Aorta (tissue), 5 donors: ENCODE measurements around the gene KIF23. TPM values are rescaled to one million over a fixed set of nuclear protein-coding genes. Genes with fewer than 3 reads are reported as not detected.
A peak's percentile ranks its signal among the peaks of the same experiment; 100 is the strongest.

Source experiments
- ATAC-seq: fragments of 200-7000 bp; cut with Tn5 transposase; one replicate; pipeline ENCODE4 v1.9.1; 2022; ENCODE audit warnings: moderate library complexity; ENCODE audit not compliant: low FRiP score
- DNase-seq, 2 donors: peaks; one replicate each; pipeline ENCODE4 v3.0.0-alpha.2; 2020
- H3K27ac ChIP-seq, 2 donors: one replicate each; pipeline ENCODE4 v1.5.1; 2013; ENCODE audit warnings: low read length in 2 of 2, mild to moderate bottlenecking in 2 of 2, moderate library complexity in 2 of 2, control low read depth in 1 of 2, inconsistent platforms in 1 of 2, low read depth in 1 of 2
- H3K27me3 ChIP-seq, 2 donors: one replicate each; pipeline ENCODE4 v1.6.1; 2013; ENCODE audit warnings: control low read depth in 1 of 2, low read length in 1 of 2, mild to moderate bottlenecking in 1 of 2, moderate library complexity in 1 of 2; ENCODE audit not compliant: insufficient read depth in 2 of 2, control insufficient read depth in 1 of 2
- H3K36me3 ChIP-seq, 2 donors: one replicate each; pipeline ENCODE4 v1.6.1; 2013; ENCODE audit warnings: control low read depth in 1 of 2, low read length in 1 of 2, mild to moderate bottlenecking in 1 of 2; ENCODE audit not compliant: insufficient read depth in 2 of 2, control insufficient read depth in 1 of 2
- H3K4me1 ChIP-seq, 2 donors: one replicate each; pipeline ENCODE4 v1.6.1; 2013; ENCODE audit warnings: low read length in 2 of 2, control low read depth in 1 of 2, mild to moderate bottlenecking in 1 of 2, moderate library complexity in 1 of 2; ENCODE audit not compliant: insufficient read depth in 2 of 2, control insufficient read depth in 1 of 2
- H3K4me3 ChIP-seq, 2 donors: one replicate each; pipeline ENCODE4 v1.5.1; 2013; ENCODE audit warnings: low read length in 2 of 2, control low read depth in 1 of 2, mild to moderate bottlenecking in 1 of 2
- H3K9me3 ChIP-seq: one replicate; pipeline ENCODE4 v1.6.1; 2013; ENCODE audit warnings: mild to moderate bottlenecking, low read length; ENCODE audit not compliant: control insufficient read depth
- WGBS, 2 donors: extraction: QIAGEN DNeasy Blood & Tissue Kit; methylation state at CpG; one replicate each; pipeline ENCODE4 v1.1.7; 2013; 5-methylcytosine and 5-hydroxymethylcytosine counted together
- intact Hi-C, 2 donors: fragments of 100-400 bp; cut with DNase I; formaldehyde crosslinking; loops; one replicate each; pipeline versions ENCODE4 v1.14.2 to v1.15.0; 2022
- polyA plus RNA-seq, 2 donors: library from polyadenylated mRNA; stranded (reverse); fragments of 200-250 nt; gene quantifications; one replicate each; pipeline ENCODE4 v1.2.3, GENCODE V29; 2013
- total RNA-seq, 2 donors: library from RNA; stranded (reverse); fragmentation: NEBNext Ultra II Directional; extraction: Animal tissue kit (Norgen Biotek cat#: 25700); gene quantifications; one replicate each; pipeline ENCODE4 v1.2.1, GENCODE V29; 2021
- donor health status: healthy with polysubstance abuse.
- donor health status: Bipolar disorder and iron deficiency.
- donor health status: DM: no; HTN: no; CAD: no.
- donor health status: DM: no; HTN: no; CAD: no.
- donor health status: DM: yes; HTN: yes; CAD: no.

Gene KIF23
- total and polyA plus RNA-seq, 4 donors: 2.8 to 5.8 (median 4.1) TPM

GRCh38 chr15:69391046-69391757 is 22.9 kb upstream of the KIF23 start:
- intact Hi-C loops: loop anchor here (5.0 to 10.0 kb wide), 2 partner anchors 226 to 334 kb away; partner anchors contain the start of gene GLCE (in 1 of the 2)

GRCh38 chr15:69392352-69392751 is 21.8 kb upstream of the KIF23 start:
- no peaks in the 10 kb centered on the region for H3K36me3 ChIP-seq
- no peak for ATAC-seq
- no peak overlapping the region for H3K4me3 ChIP-seq
- DNase-seq: no peak
- WGBS, 2 donors: 63 to 69% methylated on average over 4 of the region's 4 CpGs
- intact Hi-C loops: loop anchor here (5.0 to 10.0 kb wide), 2 partner anchors 228 to 335 kb away; partner anchors contain the start of gene GLCE (in 1 of the 2)
- no peaks in the 10 kb centered on the region for H3K4me1 ChIP-seq
- H3K9me3 ChIP-seq: no peaks in the 10 kb centered on the region
- H3K27ac ChIP-seq: no peak overlapping the region
- no peaks in the 10 kb centered on the region for H3K27me3 ChIP-seq

More at GRCh38 chr15:69391046-69391757, 22.9 kb upstream of the KIF23 start:
- ATAC-seq (no peak), DNase-seq (no peak)
- Histone ChIP-seq H3K36me3 (no peaks in the 10 kb centered on the region), H3K27me3 (no peaks in the 10 kb centered on the region), H3K4me1 (no peaks in the 10 kb centered on the region), H3K9me3 (no peaks in the 10 kb centered on the region), H3K4me3 (no peak overlapping the region), H3K27ac (no peak overlapping the region)
- 94 to 95% methylated on average over 11 of the region's 11 CpGs for WGBS, 2 donors

DNA sequence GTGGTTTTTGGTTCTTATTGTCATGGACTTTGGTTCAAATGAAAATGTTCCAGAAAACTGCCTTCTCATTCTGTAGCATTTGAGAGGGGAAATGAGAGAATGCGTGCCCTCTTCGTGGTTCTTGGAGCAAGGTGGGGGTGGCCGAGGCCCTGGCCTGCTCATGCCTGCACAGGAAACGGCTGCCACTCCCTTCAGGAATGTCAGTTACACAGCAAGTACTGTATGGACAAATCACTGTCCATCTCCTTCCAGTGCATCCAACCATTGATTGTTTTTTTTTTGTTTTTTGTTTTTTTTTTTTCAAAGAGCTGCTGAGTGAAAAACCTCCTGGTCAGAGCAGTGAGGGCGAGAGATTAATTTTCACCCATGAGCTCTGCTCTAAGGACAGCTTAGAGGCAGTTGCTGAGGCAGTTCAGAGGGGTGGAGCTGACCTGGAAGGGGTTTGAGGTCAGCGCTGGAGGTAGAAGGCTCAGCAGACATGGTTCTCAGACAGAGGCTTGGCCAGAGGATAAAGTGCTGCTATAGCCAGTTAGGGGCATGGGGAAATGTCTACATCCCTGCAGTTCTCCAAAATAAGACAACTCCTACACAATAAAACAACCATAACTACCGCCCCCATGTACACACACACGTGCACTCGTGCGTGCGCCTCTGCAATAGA is 20.2 kb upstream of the KIF23 start:
- no peak overlapping the region for H3K4me3 ChIP-seq
- no peaks in the 10 kb centered on the region for H3K4me1 ChIP-seq
- H3K27me3 ChIP-seq: no peaks in the 10 kb centered on the region
- WGBS, 2 donors: 57 to 64% methylated on average over 11 of the region's 11 CpGs
- H3K9me3 ChIP-seq: no peaks in the 10 kb centered on the region
- no peaks in the 10 kb centered on the region for H3K36me3 ChIP-seq
- no peak for DNase-seq
- ATAC-seq: no peak
- intact Hi-C loops: loop anchor here (1.0 to 10.0 kb wide), 3 partner anchors 229 to 337 kb away; partner anchors contain the start of gene GLCE (in 1 of the 2)
- no peak overlapping the region for H3K27ac ChIP-seq

- no peak overlapping the region for H3K27ac ChIP-seq
- 19% methylated on average over 36 of the region's 36 CpGs for WGBS, 2 donors
- H3K9me3 ChIP-seq: no peaks in the 10 kb centered on the region
- ATAC-seq (peak; percentile 93), DNase-seq (peak; percentile 86 to 95)
- no peaks in the 10 kb centered on the region for H3K4me1 ChIP-seq
- intact Hi-C loops: loop anchor here (1.0 to 10.0 kb wide), 3 partner anchors 230 to 337 kb away; partner anchors contain the start of gene GLCE (in 1 of the 2)
- H3K27me3 ChIP-seq: no peaks in the 10 kb centered on the region
- no peak overlapping the region for H3K4me3 ChIP-seq
- no peaks in the 10 kb centered on the region for H3K36me3 ChIP-seq
Observed at GRCh38 chr15:69394556-69395282, 19.4 kb upstream of the KIF23 start.

- ATAC-seq (no peak), DNase-seq (no peak)
- intact Hi-C loops: loop anchor here in 1 of 2 donors (10.0 kb wide), 1 partner anchor 231 kb away; the partner anchor contains the start of gene GLCE
- H3K27me3 ChIP-seq: no peaks in the 10 kb centered on the region
- H3K27ac ChIP-seq: no peak overlapping the region
- 91 to 92% methylated on average over 10 of the region's 10 CpGs for WGBS, 2 donors
- H3K4me3 ChIP-seq: no peak overlapping the region
- H3K9me3 ChIP-seq: no peaks in the 10 kb centered on the region
- H3K4me1 ChIP-seq: no peaks in the 10 kb centered on the region
- no peaks in the 10 kb centered on the region for H3K36me3 ChIP-seq
Observed at GRCh38 chr15:69395460-69395859, 18.7 kb upstream of the KIF23 start.

DNA sequence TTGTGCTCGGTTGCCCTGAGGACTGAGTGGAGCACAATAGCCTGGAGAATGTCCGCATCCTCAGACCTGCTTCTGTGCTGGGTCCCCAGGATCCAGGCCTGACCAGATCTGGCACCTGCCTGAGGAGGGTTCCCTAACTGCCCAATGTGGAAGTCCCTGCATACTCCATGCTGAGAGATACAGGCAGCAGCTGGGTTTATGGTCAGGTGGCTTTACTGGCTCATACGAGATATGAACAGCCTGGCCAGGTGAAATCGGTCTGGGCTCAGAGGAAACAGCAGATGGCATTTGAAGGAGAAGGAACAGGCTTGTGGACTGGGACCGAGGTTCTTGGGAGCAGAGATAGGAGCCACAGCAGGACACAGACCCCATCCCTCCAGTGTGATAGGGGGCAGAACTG is 18.2 kb upstream of the KIF23 start:
- H3K4me3 ChIP-seq: no peak overlapping the region
- ATAC-seq (no peak), DNase-seq (no peak)
- no peaks in the 10 kb centered on the region for H3K27me3 ChIP-seq
- no peaks in the 10 kb centered on the region for H3K36me3 ChIP-seq
- WGBS, 2 donors: 87% methylated on average over 5 of the region's 5 CpGs
- no peak overlapping the region for H3K27ac ChIP-seq
- no peaks in the 10 kb centered on the region for H3K9me3 ChIP-seq
- H3K4me1 ChIP-seq: no peaks in the 10 kb centered on the region
- intact Hi-C loops: loop anchor here in 1 of 2 donors (10.0 kb wide), 1 partner anchor 231 kb away; the partner anchor contains the start of gene GLCE

DNA sequence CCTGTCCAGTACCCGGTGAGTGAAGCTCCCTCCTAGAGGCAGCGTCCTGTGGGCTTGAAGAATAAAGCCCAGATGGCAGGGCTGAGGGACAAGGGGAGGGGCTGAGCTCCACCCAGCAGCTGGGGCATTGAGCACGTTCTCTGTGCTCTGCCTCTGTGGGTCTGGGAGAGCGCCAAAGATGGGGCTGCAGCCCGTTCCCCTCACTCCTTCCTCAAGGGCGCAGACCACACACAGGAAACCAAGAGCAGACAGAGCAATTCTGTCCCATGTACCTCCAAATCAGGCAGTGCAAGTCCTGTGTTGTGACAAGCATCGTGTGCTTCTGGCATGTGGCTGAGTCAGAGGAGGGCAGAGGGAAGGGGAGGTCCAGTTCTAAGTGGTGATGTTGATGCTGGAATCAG is 15.7 kb upstream of the KIF23 start:
- Histone ChIP-seq H3K4me1 (no peaks in the 10 kb centered on the region), H3K9me3 (no peaks in the 10 kb centered on the region), H3K4me3 (no peak overlapping the region), H3K27me3 (no peaks in the 10 kb centered on the region), H3K36me3 (no peaks in the 10 kb centered on the region), H3K27ac (no peak overlapping the region)
- DNase-seq: no peak
- WGBS, 2 donors: 57 to 63% methylated on average over 7 of the region's 7 CpGs
- intact Hi-C loops: loop anchor here in 1 of 2 donors (10.0 kb wide), 1 partner anchor 234 kb away; the partner anchor contains the start of gene GLCE
- ATAC-seq: no peak

DNA sequence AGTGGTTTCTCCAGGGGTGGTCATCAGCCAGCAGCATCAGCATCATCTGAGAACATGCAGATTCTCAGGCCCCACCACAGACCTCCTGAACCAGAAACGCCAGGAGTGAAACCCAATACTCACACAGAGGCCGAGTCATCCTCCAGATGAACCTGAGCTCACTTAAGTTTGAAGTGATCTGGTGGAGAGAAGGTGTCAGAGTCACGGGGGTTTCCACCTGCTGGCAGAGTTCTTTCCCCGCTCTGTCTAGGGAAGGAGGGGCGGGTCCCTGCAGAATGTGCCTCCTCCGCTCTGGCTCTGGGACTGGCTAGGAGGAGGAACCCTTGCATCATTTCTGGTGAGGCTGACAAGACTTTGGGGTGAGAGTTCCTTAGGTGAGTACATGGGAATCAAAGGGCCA is 13.3 kb upstream of the KIF23 start:
- Histone ChIP-seq H3K9me3 (no peaks in the 10 kb centered on the region), H3K4me3 (no peak overlapping the region), H3K27ac (no peak overlapping the region), H3K36me3 (no peaks in the 10 kb centered on the region), H3K27me3 (no peaks in the 10 kb centered on the region), H3K4me1 (no peaks in the 10 kb centered on the region)
- 94% methylated on average over 6 of the region's 6 CpGs for WGBS, 2 donors
- ATAC-seq (no peak), DNase-seq (no peak)
- intact Hi-C loops: no loop called here
